GM19239 (cell line): Measurements from ENCODE around the gene OR2A5.
"Not testable (repeated sequence)": the region's sequence is repeated elsewhere in the genome, so short reads cannot be mapped to it uniquely, and the experiment has no call there.

Source experiments
- DNase-seq: peaks from one replicate; pipeline ENCODE4 v3.0.0; 2011; ENCODE audit warnings: low spot score; ENCODE audit not compliant: insufficient read length
- FAIRE-seq: peaks from 2 replicates; lab custom pipeline; 2011; peaks lifted over from hg19 to GRCh38; lab: Jason Lieb, UNC

OR2A5 gene

DNA sequence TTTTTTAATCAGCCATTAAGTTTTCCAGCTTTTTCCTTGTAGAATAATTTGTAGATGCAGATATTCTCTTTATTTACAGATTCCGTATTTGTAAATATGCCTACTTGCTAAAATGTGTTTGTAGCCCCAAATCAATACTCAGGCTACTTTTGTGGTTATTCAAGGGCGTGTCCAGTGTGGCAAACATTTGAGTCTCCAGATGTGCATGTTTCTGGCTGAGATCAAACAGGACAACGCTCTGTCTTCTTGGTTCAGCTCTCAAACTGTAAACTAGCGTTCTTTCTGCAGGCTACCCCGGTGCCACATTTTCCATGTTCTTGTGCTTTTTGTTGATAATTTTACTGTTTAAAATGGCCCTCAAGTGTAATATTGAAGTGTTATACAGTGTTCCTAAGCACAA lies 16.2 kb upstream of the OR2A5 start:
- DNase-seq (no peak), FAIRE-seq (no peak)

GRCh38 chr7:144032985-144033709 lies 15.6 kb upstream of the OR2A5 start:
- DNase-seq, result no peak
- no peak for FAIRE-seq

DNA sequence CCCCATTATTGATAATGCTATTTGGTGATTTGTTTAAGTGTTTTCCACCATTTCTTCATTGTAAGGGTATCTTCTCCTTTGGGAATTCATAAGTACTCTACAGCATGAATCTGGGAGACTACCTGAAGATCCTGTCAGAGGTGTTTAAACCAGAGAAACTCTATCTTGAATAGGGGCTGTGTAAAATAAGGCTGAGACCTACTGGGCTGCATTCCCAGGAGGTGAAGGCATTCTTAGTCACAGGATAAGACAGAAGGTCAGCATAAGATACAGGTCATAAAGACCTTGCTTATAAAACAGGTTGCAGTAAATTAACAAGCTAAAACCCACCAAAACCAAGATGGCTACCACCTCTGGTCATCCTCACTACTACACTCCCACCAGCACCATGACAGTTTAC lies 13.4 kb upstream of the OR2A5 start:
- DNase-seq, result no peak
- FAIRE-seq, result no peak

DNA sequence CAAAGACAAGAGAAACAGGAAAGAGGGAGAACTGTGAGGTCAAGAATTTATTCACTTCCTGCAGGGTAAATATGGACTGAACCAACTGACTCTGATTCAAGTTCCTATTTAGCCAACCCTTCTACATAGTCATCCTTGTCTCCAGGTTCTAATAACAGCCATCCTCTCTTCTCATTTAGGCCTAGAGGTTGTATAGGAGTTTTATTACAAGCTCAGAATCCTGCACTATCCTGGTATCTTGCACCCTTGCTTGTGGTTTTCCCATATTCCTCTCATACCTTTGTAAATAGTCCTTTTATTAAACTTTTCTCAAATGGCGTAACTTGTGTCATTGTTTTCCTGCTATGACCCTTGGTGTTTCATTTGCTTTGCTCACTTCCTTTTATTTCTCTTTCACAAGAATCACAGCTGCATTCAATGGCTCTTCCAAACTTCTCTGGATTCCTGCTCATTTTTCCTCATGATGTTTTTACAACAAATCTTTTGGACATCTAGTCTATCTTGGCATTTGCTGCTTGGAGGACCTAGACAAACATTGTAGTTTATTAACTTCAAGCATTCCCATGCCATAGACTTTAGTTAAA lies 12.4 kb upstream of the OR2A5 start:
- DNase-seq (no peak), FAIRE-seq (no peak)

DNA sequence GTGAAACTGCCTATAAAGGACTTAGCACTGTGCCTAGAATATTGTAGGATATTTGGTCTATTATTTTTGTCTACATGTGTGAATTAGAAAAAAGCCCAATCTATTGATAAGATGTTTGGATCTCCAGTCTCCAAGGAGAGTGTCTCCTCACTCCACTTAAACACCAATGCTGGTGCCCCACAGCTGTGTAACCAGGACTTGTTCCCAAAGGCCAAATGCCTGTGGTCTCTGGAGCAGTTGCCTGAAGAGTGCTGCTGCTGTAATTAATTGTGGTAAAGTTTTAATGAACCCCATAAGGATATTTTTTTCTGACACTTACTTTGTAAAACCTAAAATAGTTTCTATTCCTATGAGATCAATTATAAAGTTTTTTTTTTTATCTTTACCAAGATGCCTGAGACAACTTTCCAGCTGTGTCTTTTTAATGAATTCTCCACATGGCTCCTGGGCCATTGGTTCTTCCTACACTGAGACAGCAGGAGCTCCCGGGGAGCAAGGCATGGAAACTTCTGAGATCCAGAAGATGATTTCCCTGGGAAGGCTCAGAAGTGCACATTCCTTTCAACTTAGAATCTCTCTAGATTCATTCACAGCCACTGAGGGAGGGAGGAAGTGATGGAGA lies 11.2 kb upstream of the OR2A5 start:
- FAIRE-seq (no peak), DNase-seq (no peak)

DNA sequence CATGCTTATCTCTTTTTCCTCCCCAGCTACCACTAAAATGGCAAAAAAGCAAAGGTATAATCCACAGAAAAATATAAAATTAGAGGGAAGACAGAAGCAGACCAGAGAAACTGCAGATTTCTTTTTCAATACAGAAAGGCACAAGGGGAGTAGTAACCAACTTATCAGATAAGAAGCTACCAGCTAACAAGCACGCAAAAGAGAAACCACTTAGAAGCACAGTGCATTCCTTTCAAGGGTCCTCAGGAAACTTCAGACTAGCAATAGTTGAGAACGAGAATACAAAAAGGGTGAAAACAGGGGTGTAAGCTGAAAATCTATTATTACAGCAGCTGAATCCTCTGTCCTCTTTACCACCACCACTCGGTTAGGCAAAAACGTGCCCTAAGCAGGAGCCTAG lies 9.9 kb upstream of the OR2A5 start:
- FAIRE-seq (no peak), DNase-seq (no peak)

DNA sequence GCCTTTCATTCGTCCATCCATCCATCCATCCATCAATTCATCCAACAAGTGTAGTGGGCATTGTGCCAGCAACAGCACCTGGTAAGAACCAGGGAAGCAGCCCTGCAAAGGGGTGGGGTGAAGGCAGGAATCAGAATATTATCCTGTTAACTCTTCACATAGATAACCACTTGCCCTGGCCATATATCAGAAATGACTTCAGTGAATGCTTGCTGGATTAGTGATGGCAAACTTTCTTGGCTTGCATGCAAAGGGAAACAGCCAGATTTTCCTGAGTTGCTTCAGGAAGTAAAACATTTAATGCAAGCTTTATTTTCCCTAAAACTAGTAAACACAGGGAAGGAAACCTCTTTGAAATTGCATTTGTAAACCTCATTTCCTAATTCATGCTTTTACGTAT lies 743 bp downstream of the OR2A5 start:
- DNase-seq (no peak), FAIRE-seq (no peak)

GRCh38 chr7:144050093-144050492 lies 1.3 kb downstream of the OR2A5 start:
- no peak for FAIRE-seq
- DNase-seq, result no peak

GRCh38 chr7:144050884-144051283 lies 2.1 kb downstream of the OR2A5 start:
- DNase-seq, FAIRE-seq: not testable (repeated sequence)

- no peak for FAIRE-seq
- DNase-seq, result no peak
Observed at GRCh38 chr7:144057954-144058353, 9.2 kb downstream of the OR2A5 start.

DNA sequence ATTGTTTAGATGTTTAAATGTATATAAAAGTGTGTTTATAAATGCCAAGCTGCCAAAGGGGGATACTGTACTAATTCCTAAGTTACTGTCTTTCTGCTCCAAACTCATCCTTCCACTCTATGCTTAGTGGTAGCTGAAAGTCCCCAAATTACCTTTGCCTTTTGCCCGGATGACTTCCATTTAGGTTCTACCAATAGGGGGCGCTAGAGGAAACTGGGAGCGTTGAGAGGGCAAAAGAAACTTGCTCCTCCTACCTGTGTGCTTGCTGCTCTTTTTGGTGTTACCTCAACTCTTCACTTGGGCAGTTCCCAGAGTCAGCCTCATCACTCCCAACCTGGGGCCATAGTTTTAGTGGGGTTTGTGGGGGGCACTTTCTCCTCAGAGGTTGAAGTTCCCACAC lies 15.0 kb downstream of the OR2A5 start:
- DNase-seq (no peak), FAIRE-seq (no peak)

DNA sequence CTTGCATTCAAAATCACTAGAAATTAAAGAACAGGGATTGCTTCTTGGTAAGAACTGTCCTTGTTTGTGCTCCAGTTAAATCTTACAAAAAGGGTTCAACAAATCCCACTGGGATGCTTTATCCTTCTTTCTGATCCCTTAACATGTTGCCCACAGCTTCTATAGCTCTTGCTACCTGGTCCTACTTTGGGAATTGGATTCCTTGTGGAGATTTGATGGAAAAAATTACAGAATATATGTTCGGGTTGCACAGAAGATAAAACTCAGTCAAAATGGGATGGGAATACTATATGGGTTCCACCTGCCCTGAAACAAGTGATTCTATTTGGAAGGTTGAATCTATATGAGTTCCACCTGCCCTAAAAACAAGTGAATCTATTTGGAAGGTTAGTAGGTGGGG lies 20.8 kb downstream of the OR2A5 start, which contains the start of gene OR2A25:
Gene OR2A25, plus strand, starts transcription at position 301 of the 400 bp plus-strand sequence. CDS start 4,409 bp downstream, outside the sequence.
- DNase-seq (no peak), FAIRE-seq (no peak)

DNA sequence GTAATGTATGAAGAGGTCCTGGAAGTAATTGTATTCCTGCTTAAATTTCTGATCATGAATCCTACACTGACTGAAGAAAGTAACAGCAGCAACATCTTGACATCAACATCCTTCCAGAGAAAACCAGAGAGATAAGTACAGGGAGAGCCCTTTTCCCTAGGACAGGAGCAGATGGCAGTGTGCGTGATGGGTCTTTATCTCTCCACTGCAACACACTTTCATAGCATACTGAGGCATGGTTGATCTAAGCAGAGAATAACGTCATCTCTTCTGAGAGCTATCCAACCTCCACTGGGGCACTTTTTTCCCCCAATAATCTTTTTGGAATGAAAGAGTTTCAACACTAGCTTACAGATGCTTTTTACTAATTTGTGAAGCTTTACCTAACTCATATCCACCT lies 21.2 kb downstream of the OR2A5 start:
- FAIRE-seq, result no peak
- no peak for DNase-seq

- DNase-seq (no peak), FAIRE-seq (no peak)
Observed at GRCh38 chr7:144074374-144074773, 25.6 kb downstream of the OR2A5 start.

GRCh38 chr7:144085978-144086377 lies 37.2 kb downstream of the OR2A5 start, which contains the start of gene OR2A12:
Gene OR2A12 (plus strand): TSS chr7:144086278. CDS start chr7:144095108, 8,830 bp downstream.
- no peak for FAIRE-seq
- DNase-seq, result no peak

GRCh38 chr7:144086730-144087129 lies 38.0 kb downstream of the OR2A5 start:
- FAIRE-seq (no peak), DNase-seq (no peak)

DNA sequence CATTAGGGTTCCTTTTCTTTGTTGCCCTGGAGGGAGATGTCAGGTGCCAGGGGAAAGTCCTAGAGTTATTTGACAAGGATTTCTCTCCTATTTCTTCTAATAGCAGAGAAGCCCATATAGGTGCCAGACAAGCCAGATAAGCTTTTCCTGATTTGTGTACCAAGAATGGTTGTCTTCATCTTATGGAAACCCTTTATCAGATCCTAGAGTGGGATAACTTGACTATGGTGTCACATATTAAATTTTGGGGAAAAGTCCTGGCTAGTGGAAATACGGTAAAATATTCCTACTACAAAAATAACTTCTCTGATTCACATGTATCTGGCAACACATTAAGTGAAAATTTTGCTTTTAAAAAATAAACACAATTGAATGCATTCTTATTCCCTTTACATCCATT lies 38.5 kb downstream of the OR2A5 start:
- FAIRE-seq (no peak), DNase-seq (no peak)

- DNase-seq (no peak), FAIRE-seq (no peak)
Observed at GRCh38 chr7:144090667-144091066, 41.9 kb downstream of the OR2A5 start.

- FAIRE-seq (no peak), DNase-seq (no peak)
Observed at GRCh38 chr7:144098776-144099175, 50.0 kb downstream of the OR2A5 start.

DNA sequence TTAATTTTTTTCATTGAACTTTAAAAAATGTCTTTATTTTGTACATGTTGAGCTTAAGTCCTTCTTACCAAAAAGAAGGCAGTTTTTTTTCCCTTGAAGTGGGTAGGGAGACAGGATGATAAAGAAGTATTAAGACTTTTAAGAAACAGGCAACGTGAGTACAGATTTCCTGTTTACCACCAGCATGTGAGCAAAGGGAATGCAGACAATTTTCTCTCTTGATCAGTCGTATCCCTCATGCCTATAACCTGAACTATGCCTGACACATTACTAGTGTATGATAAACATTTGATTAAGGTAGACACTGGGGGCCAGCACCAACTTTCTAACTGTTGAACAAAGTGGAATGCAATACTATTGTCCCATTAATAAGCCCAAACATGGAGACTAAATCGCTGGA lies 51.9 kb downstream of the OR2A5 start:
- DNase-seq, result no peak
- FAIRE-seq, result no peak

- FAIRE-seq, result no peak
- no peak for DNase-seq
Observed at GRCh38 chr7:144102041-144102440, 53.3 kb downstream of the OR2A5 start.
